ENCODE data around the gene CMTM7. TPM values are rescaled to one million over a fixed set of nuclear protein-coding genes. Genes with fewer than 3 reads are reported as not detected.
A peak's percentile ranks its signal among the peaks of the same experiment; 100 is the strongest.

Gene CMTM7
- total and polyA plus RNA-seq, 2 of the 13 experiments (the other 11 are each of a cell fraction or from before 2014, with no cell fraction given) = 20.9 to 21.4 TPM

- peak; percentile 87 for TF ChIP-seq ZNF296 (CRISPR knock-in tag; conservative IDR thresholded peaks at IDR 0.05)
- TF ChIP-seq ZNF318 (CRISPR knock-in tag; IDR thresholded peaks at IDR 0.05) = no peak
- no peak for TF ChIP-seq ZBTB1 (CRISPR knock-in tag; IDR thresholded peaks at IDR 0.05; ENCODE audit: borderline replicate concordance)
- TF ChIP-seq ZNF224 (CRISPR knock-in tag; IDR thresholded peaks at IDR 0.05) = 0 out of 2 replicates have a peak, but pooled peaks have one; percentile 84
- TF ChIP-seq GATAD1 (CRISPR knock-in tag; IDR thresholded peaks at IDR 0.05) = no peak
- no peak for TF ChIP-seq NFYC (CRISPR knock-in tag; IDR thresholded peaks at IDR 0.05)
- peak; percentile 87; the same call in 1 of the 2 replicates for TF ChIP-seq ZNF782 (CRISPR knock-in tag; IDR thresholded peaks at IDR 0.05; ENCODE audit: borderline replicate concordance)
- TF ChIP-seq DNMT1 (CRISPR knock-in tag; IDR thresholded peaks at IDR 0.05) = no peak
- peak; percentile 78; the same call in 1 of the 2 replicates for TF ChIP-seq ZC3H13 (CRISPR knock-in tag; IDR thresholded peaks at IDR 0.05)
- no peak; the same call in 1 of the 2 replicates for TF ChIP-seq ZNF124 (CRISPR knock-in tag; IDR thresholded peaks at IDR 0.05)
- TF ChIP-seq ZNF33B (CRISPR knock-in tag; IDR thresholded peaks at IDR 0.05) = peak; percentile 88; the same call in 1 of the 2 replicates
- TF ChIP-seq SKI (IDR thresholded peaks at IDR 0.05; ENCODE audit: partially characterized antibody) = no peak
- TF ChIP-seq HOXA9 (CRISPR knock-in tag; IDR thresholded peaks at IDR 0.05; ENCODE audit: borderline replicate concordance) = 0 out of 2 replicates have a peak, but pooled peaks have one; percentile 43
- TF ChIP-seq ZNF556 (CRISPR knock-in tag; IDR thresholded peaks at IDR 0.05; ENCODE audit: borderline replicate concordance) = peak; percentile 94; the same call in 1 of the 2 replicates
- no peak for TF ChIP-seq E2F2 (CRISPR knock-in tag; IDR thresholded peaks at IDR 0.05; ENCODE audit: borderline replicate concordance)
- TF ChIP-seq ZSCAN21 (CRISPR knock-in tag; IDR thresholded peaks at IDR 0.05; ENCODE audit: borderline replicate concordance) = 0 out of 2 replicates have a peak, but pooled peaks have one; percentile 24
- no peak for TF ChIP-seq NR3C1 (CRISPR knock-in tag; IDR thresholded peaks at IDR 0.05)
- TF ChIP-seq TSC22D2 (CRISPR knock-in tag; IDR thresholded peaks at IDR 0.05; ENCODE audit: borderline replicate concordance) = no peak
Measured at GRCh38 chr3:32401556-32402081, 10.0 kb downstream of the CMTM7 start (continued).
